BLaER1 (cell line): ENCODE results near the gene OR10H3.

ENCODE experiments used
- H3K27ac ChIP-seq: shearing (Covaris generic); formaldehyde crosslinking; 2 replicates; pipeline ENCODE4 v1.8.1; 2022
- H3K27me3 ChIP-seq: shearing (Covaris generic); formaldehyde crosslinking; 2 replicates; pipeline ENCODE4 v1.8.1; 2022
- H3K36me3 ChIP-seq: shearing (Covaris generic); formaldehyde crosslinking; 2 replicates; pipeline ENCODE4 v1.8.1; 2022
- H3K4me1 ChIP-seq: shearing (Covaris generic); formaldehyde crosslinking; 2 replicates; pipeline ENCODE4 v1.8.1; 2022
- H3K4me2 ChIP-seq: shearing (Covaris generic); formaldehyde crosslinking; 2 replicates; pipeline ENCODE4 v1.8.1; 2022
- H3K4me3 ChIP-seq: shearing (Covaris generic); formaldehyde crosslinking; 2 replicates; pipeline ENCODE4 v1.8.1; 2022
- H3K9ac ChIP-seq: shearing (Covaris generic); formaldehyde crosslinking; 2 replicates; pipeline ENCODE4 v1.8.1; 2022
- H3K9me3 ChIP-seq: shearing (Covaris generic); formaldehyde crosslinking; 2 replicates; pipeline ENCODE4 v1.8.1; 2022
- H4K20me1 ChIP-seq: shearing (Covaris generic); formaldehyde crosslinking; 2 replicates; pipeline ENCODE4 v1.8.1; 2022
- Cebpa-rat ChIP-seq: shearing (Covaris generic); IDR thresholded peaks from 2 replicates; pipeline ENCODE4 v1.8.1; 2022

The OR10H3 gene, protein sequence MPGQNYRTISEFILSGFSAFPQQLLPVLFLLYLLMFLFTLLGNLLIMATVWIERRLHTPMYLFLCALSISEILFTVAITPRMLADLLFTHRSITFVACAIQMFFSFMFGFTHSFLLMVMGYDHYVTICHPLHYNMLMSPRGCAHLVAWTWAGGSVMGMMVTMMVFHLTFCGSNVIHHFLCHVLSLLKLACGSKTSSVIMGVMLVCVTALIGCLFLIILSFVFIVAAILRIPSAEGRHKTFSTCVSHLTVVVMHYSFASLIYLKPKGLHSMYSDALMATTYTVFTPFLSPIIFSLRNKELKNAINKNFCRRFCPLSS

DNA sequence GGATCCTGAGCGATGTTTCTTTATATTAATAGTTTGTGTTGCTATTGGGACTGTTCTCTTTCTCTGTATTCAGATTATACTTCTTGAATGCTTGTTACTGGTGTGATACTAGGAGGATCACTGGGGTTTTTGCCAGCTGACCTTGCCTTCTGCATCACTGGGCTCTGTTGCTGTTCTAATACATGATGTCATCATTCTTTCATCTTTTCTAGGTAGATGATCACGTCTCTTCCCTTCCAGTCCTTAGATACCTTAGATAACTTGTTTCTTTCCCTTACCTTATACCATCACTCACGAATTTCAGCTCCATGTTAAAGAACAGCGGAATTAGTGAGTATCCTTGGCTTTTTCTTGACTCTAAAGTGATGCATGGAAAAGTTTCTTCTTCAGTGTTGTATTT is at the start of gene OR10H3:
TSS of gene OR10H3 (plus strand) at position 264 of the 400 bp plus-strand sequence. CDS start 3,408 bp downstream, outside the sequence.
- Histone ChIP-seq H3K27me3 (no peaks in the 10 kb centered on the region), H3K9me3 (peaks cover 24% of the 10 kb centered on the region)

DNA sequence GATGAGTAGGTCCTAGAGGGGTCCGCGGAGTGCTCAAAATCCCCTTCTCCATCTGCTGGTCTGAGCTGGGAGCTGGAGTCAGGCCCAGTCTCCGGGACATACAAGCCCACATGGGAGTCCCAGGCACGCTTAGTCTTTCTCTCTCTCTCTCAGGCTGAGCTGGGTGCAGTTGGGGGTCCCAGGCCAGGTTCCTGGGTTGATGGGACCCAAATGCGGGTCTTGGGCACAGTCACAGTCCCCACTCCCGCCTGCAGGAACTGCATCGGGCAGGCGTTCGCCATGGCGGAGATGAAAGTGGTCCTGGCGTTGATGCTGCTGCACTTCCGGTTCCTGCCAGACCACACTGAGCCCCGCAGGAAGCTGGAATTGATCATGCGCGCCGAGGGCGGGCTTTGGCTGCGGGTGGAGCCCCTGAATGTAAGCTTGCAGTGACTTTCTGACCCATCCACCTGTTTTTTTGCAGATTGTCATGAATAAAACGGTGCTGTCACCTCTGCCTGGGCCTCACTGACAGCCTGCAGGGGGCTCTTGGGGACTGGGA is 41.1 kb upstream of the OR10H3 start:
- Histone ChIP-seq H4K20me1 (no peaks in the 10 kb centered on the region), H3K9ac (no peak overlapping the region), H3K36me3 (no peaks in the 10 kb centered on the region), H3K9me3 (peaks cover 25% of the 10 kb centered on the region), H3K4me2 (peak overlapping the region; percentile 73), H3K27me3 (no peaks in the 10 kb centered on the region), H3K4me3 (peak overlapping the region; percentile 57), H3K4me1 (peaks cover 18% of the 10 kb centered on the region), H3K27ac (peak overlapping the region; percentile 67)
- no peak for TF ChIP-seq Cebpa-rat

More for the DNA sequence above, at the start of gene OR10H3:
- H4K20me1 ChIP-seq: no peaks in the 10 kb centered on the region
- TF ChIP-seq Cebpa-rat: no peak
- no peak within 1 kb of the TSS for H3K27ac ChIP-seq
- no peak within 1 kb of the TSS for H3K9ac ChIP-seq
- no peak within 1 kb of the TSS for H3K4me2 ChIP-seq
- no peak within 1 kb of the TSS for H3K4me3 ChIP-seq
- H3K4me1 ChIP-seq: no peaks in the 10 kb centered on the region
- H3K36me3 ChIP-seq: no peaks in the 10 kb centered on the region

DNA sequence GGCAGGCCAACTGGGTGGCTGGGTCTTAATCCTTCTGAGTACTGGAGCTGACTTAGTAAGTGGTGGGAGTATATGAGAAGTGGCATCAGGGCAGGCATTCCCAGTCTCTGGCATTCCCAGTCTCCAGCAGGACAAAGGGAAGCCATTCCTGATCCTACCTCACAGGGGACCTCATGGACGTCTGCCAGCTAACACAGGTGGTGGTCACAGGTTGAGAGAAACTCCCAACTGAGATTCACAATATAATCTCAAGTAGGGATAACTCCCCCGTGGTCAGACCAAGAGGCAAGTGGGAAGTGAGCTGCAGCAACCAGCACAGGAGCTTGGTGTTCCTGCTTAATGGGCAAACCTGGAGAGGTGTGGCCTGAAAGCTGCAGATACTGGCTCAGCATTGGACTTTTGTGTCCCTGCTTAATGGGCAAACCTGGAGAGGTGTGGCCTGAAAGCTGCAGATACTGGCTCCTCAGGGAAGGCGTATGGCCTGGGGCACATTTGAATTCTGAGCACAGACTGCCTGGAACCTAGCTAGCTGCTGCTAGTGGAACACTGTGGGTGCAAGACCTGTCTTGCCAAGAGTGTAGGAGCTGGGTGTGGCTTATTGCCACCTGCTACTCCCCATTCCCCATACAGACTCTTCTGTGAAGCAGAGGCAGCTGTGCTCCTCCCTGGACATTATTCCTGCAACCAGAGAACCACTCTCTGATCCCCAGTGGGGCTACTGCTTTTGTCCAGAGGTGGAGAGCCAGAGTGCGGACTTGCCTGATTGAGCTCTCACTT is 35.8 kb upstream of the OR10H3 start:
- no peak for TF ChIP-seq Cebpa-rat
- Histone ChIP-seq H3K4me3 (no peak overlapping the region), H4K20me1 (no peaks in the 10 kb centered on the region), H3K4me1 (peaks cover 28% of the 10 kb centered on the region), H3K4me2 (peak overlapping the region; percentile 49), H3K27me3 (no peaks in the 10 kb centered on the region), H3K9ac (no peak overlapping the region), H3K27ac (no peak overlapping the region), H3K36me3 (no peaks in the 10 kb centered on the region), H3K9me3 (peaks cover 4% of the 10 kb centered on the region; the same call in 1 of the 2 replicates)

DNA sequence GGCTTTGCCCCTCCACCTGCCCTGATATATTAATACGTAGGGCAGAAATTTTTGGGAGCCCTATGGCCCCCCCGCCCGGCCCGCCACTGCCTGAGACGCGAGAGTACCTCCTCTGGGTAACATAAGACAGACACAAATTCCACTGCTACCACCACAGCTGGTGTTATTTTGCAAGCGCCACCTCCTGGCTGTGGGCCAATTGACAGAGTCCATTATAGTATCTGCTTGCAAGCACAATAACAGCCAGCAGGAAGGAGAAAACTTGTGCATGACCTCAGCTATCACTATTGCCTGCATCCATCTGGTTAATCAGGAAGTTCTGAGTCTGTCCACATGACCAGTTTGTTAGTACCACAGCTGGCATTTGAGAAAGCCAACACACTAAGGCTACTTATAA is 35.3 kb upstream of the OR10H3 start:
- H4K20me1 ChIP-seq: no peaks in the 10 kb centered on the region
- H3K4me3 ChIP-seq: no peak overlapping the region
- H3K9me3 ChIP-seq: no peaks in the 10 kb centered on the region
- no peak overlapping the region for H3K27ac ChIP-seq
- H3K36me3 ChIP-seq: no peaks in the 10 kb centered on the region
- H3K4me2 ChIP-seq: peak overlapping the region; percentile 49
- TF ChIP-seq Cebpa-rat: no peak
- H3K27me3 ChIP-seq: no peaks in the 10 kb centered on the region
- no peak overlapping the region for H3K9ac ChIP-seq
- H3K4me1 ChIP-seq: peaks cover 22% of the 10 kb centered on the region

DNA sequence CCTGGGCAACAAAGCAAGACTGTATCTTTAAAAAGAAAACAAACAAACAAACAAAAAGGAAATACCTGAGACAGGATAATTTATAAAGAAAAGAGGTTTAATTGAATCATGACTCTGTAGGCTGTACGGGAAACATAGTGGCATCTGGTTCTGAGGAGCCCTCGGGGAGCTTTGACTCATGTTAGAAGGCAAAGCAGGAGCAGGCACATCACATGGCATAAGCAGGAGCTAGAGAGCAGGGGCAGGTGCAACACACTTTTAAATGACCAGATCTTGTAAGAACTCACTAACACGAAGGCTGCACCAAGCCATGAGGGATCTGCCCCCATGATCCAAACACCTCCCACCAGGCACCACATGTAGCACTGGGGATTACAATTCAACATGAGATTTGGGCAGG is 23.1 kb upstream of the OR10H3 start:
- Histone ChIP-seq H3K27me3 (no peaks in the 10 kb centered on the region), H3K9ac (no peak overlapping the region), H3K4me2 (no peak overlapping the region), H3K9me3 (peaks cover 7% of the 10 kb centered on the region), H4K20me1 (no peaks in the 10 kb centered on the region), H3K27ac (no peak overlapping the region), H3K4me3 (no peak overlapping the region), H3K4me1 (no peaks in the 10 kb centered on the region), H3K36me3 (no peaks in the 10 kb centered on the region)
- no peak for TF ChIP-seq Cebpa-rat

DNA sequence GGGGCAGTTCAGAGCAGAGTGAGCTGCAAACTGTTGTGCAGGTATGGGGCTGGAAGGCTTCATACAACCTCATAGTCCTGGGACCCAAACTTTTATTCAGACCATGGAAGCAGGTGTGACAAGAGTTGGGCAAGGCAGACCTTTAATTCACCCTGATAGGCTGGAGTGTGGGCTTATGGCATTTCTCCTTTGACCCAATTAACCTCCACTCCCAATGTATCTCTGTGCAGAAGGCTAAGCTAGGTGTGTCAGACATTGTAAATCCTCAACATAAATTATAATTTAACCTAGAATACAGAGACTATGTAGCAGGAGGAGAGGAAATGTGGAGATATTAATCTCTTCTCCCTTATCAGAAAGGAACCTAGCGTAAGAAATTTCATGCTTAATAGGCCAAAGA is 22.1 kb upstream of the OR10H3 start:
- Histone ChIP-seq H3K9ac (no peak overlapping the region), H3K4me1 (no peaks in the 10 kb centered on the region), H3K4me2 (no peak overlapping the region), H3K9me3 (peaks cover 7% of the 10 kb centered on the region), H4K20me1 (no peaks in the 10 kb centered on the region), H3K27me3 (no peaks in the 10 kb centered on the region), H3K36me3 (no peaks in the 10 kb centered on the region), H3K27ac (no peak overlapping the region), H3K4me3 (no peak overlapping the region)
- TF ChIP-seq Cebpa-rat: no peak

DNA sequence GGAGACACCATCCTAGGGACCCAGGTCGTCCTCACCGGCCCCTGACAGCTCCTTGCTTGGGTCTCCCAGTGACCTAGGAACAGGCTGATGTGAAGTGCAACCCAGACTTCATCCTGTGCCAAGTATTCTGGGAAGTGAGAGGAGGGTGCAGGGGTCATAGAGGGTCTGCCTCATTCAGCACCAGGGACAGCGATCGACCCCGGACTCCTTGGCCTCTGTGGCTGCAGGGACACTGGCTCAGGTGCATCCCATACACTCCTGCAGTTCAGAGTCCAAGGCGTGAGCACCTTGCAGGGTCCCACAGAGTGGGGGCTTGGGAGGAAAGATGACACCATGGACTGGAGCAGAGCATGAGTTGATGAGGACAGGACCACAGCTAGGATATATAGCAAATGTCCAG is 20.0 kb upstream of the OR10H3 start:
- Histone ChIP-seq H3K27ac (no peak overlapping the region), H3K4me3 (no peak overlapping the region), H4K20me1 (no peaks in the 10 kb centered on the region), H3K27me3 (no peaks in the 10 kb centered on the region), H3K9me3 (no peaks in the 10 kb centered on the region), H3K36me3 (no peaks in the 10 kb centered on the region), H3K9ac (no peak overlapping the region), H3K4me1 (no peaks in the 10 kb centered on the region), H3K4me2 (no peak overlapping the region)
- no peak for TF ChIP-seq Cebpa-rat

DNA sequence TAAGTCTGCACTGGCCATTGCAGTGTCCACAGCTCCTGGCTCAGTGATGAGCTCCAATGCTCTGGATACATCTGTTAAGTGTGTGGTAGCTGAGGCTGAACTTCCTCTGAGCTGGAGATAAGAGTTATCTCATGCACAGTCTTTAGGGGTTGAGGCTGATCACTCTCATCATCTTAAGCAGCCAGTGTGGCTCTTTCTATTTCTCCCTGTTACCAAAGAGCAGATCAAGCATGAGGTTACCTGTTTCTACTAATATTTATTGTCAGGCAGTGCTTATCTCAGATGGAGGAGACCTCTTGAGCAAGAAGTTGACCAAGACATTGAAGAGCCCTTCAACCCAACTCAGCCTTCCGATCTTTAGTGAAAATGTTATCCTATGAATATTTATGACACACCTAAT is 16.5 kb upstream of the OR10H3 start:
- H4K20me1 ChIP-seq: no peaks in the 10 kb centered on the region
- no peaks in the 10 kb centered on the region for H3K4me1 ChIP-seq
- no peak overlapping the region for H3K4me2 ChIP-seq
- H3K9ac ChIP-seq: no peak overlapping the region
- H3K36me3 ChIP-seq: no peaks in the 10 kb centered on the region
- H3K9me3 ChIP-seq: no peaks in the 10 kb centered on the region
- no peak overlapping the region for H3K27ac ChIP-seq
- no peak for TF ChIP-seq Cebpa-rat
- H3K27me3 ChIP-seq: no peaks in the 10 kb centered on the region
- no peak overlapping the region for H3K4me3 ChIP-seq

DNA sequence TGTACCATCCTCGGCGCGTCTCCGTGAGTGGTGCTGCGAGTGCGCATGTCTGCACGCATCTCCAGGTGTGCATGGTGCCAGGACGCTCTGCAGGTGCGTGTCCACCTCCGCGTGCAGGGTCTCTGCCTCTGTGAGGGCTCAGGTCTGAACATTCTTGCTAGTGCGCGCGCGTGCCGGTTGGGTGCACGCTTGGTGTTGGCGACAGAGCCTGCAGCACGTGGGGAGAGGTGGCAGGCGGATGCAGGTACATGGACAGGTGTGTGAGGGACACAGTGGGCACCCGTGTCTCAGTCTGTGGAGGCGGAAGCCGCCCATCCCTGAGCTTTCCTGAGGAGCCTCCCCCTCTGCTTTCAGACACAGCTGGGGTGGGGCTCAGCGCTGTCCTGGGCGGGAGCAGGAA is 14.8 kb upstream of the OR10H3 start:
- TF ChIP-seq Cebpa-rat: no peak
- Histone ChIP-seq H4K20me1 (no peaks in the 10 kb centered on the region), H3K9me3 (no peaks in the 10 kb centered on the region), H3K27me3 (no peaks in the 10 kb centered on the region), H3K9ac (no peak overlapping the region), H3K36me3 (no peaks in the 10 kb centered on the region), H3K27ac (no peak overlapping the region), H3K4me3 (no peak overlapping the region), H3K4me1 (no peaks in the 10 kb centered on the region), H3K4me2 (no peak overlapping the region)

DNA sequence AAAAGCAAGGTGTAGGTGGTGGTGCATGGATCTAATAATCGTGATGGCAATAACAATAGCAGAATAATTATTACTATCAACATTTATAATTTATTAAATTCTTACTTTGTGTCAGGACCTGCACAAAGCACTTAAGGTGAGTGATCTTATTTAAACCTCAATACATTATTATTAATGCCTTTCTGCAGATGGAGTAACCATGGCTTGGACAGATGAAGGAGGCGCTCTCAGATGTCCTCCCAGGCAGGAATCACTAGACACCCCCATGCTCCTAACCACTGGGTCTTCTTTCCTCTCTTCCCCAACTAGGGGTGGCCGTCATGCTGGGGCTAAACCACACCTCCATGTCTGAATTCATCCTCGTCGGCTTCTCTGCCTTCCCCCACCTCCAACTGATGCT is 10.1 kb upstream of the OR10H3 start, which contains the start of gene OR10H2:
TSS of gene OR10H2 (plus strand) at position 301 of the 400 bp plus-strand sequence. CDS start at position 321, 20 bp downstream.
- no peak for TF ChIP-seq Cebpa-rat
- Histone ChIP-seq H3K27me3 (no peaks in the 10 kb centered on the region), H3K4me1 (no peaks in the 10 kb centered on the region), H3K27ac (no peak within 1 kb of the TSS), H3K4me2 (no peak within 1 kb of the TSS), H3K9me3 (no peaks in the 10 kb centered on the region), H3K36me3 (no peaks in the 10 kb centered on the region), H3K4me3 (no peak within 1 kb of the TSS), H3K9ac (no peak within 1 kb of the TSS), H4K20me1 (no peaks in the 10 kb centered on the region)
